ENCODE results near the gene MORN5.

MORN5 gene

GRCh38 chr9:122200960-122201595 is 41.4 kb downstream of the MORN5 start:
- Histone ChIP-seq H3K27me3 (no peaks in the 10 kb centered on the region), H3K4me2 (no peak overlapping the region), H3K27ac (no peak overlapping the region)

GRCh38 chr9:122201641-122202040 is 41.9 kb downstream of the MORN5 start:
- Histone ChIP-seq H3K36me3 (no peaks in the 10 kb centered on the region), H3K27me3 (no peaks in the 10 kb centered on the region), H3K4me1 (no peaks in the 10 kb centered on the region), H3K4me2 (no peak overlapping the region), H4K20me1 (no peaks in the 10 kb centered on the region), H3K27ac (no peak overlapping the region), H3K4me3 (no peak overlapping the region), H3K9ac (no peak overlapping the region), H3K9me3 (replicated peaks in 1 of 11) (no peaks in the 10 kb centered on the region)
- TF ChIP-seq Cebpa-rat (IDR thresholded peaks at IDR 0.05), result no peak

More at GRCh38 chr9:122200960-122201595, 41.4 kb downstream of the MORN5 start:
- Histone ChIP-seq H3K36me3 (no peaks in the 10 kb centered on the region), H3K9ac (no peak overlapping the region), H3K4me1 (no peaks in the 10 kb centered on the region), H4K20me1 (no peaks in the 10 kb centered on the region), H3K9me3 (replicated peaks in 1 of 11) (no peaks in the 10 kb centered on the region), H3K4me3 (no peak overlapping the region)
- TF ChIP-seq Cebpa-rat (IDR thresholded peaks at IDR 0.05), result no peak

GRCh38 chr9:122202111-122202510 is 42.4 kb downstream of the MORN5 start:
- no peak overlapping the region for H3K4me2 ChIP-seq
- H3K4me1 ChIP-seq, result no peaks in the 10 kb centered on the region
- no peaks in the 10 kb centered on the region for H3K36me3 ChIP-seq
- no peaks in the 10 kb centered on the region for H3K27me3 ChIP-seq
- H4K20me1 ChIP-seq, result no peaks in the 10 kb centered on the region; a peak in 1 of 22 replicates
- H3K9ac ChIP-seq, result no peak overlapping the region
- TF ChIP-seq Cebpa-rat (IDR thresholded peaks at IDR 0.05), result no peak
- H3K27ac ChIP-seq, result no peak overlapping the region
- no peak overlapping the region for H3K4me3 ChIP-seq
- H3K9me3 ChIP-seq (replicated peaks in 1 of 11), result no peaks in the 10 kb centered on the region

GRCh38 chr9:122204055-122204454 is 44.3 kb downstream of the MORN5 start:
- no peak overlapping the region for H3K9ac ChIP-seq
- no peaks in the 10 kb centered on the region for H3K4me1 ChIP-seq
- H4K20me1 ChIP-seq, result no peaks in the 10 kb centered on the region; a peak in 1 of 22 replicates
- no peaks in the 10 kb centered on the region for H3K36me3 ChIP-seq
- no peaks in the 10 kb centered on the region for H3K9me3 ChIP-seq (replicated peaks in 1 of 11)
- no peak overlapping the region for H3K27ac ChIP-seq
- H3K4me3 ChIP-seq, result no peak overlapping the region
- H3K27me3 ChIP-seq, result no peaks in the 10 kb centered on the region
- H3K4me2 ChIP-seq, result no peak overlapping the region
- TF ChIP-seq Cebpa-rat (IDR thresholded peaks at IDR 0.05), result no peak

GRCh38 chr9:122204491-122204890 is 44.8 kb downstream of the MORN5 start:
- no peak overlapping the region for H3K4me2 ChIP-seq
- no peaks in the 10 kb centered on the region; a peak in 1 of 22 replicates for H4K20me1 ChIP-seq
- no peak for TF ChIP-seq Cebpa-rat (IDR thresholded peaks at IDR 0.05)
- no peak overlapping the region for H3K4me3 ChIP-seq
- no peak overlapping the region for H3K9ac ChIP-seq
- H3K4me1 ChIP-seq, result no peaks in the 10 kb centered on the region
- no peaks in the 10 kb centered on the region for H3K9me3 ChIP-seq (replicated peaks in 1 of 11)
- H3K27me3 ChIP-seq, result no peaks in the 10 kb centered on the region
- H3K36me3 ChIP-seq, result no peaks in the 10 kb centered on the region
- no peak overlapping the region for H3K27ac ChIP-seq

GRCh38 chr9:122205176-122205575 is 45.5 kb downstream of the MORN5 start:
- Histone ChIP-seq H3K36me3 (no peaks in the 10 kb centered on the region), H3K4me3 (no peak overlapping the region), H3K27ac (no peak overlapping the region), H4K20me1 (no peaks in the 10 kb centered on the region; a peak in 1 of 22 replicates), H3K27me3 (no peaks in the 10 kb centered on the region), H3K9me3 (replicated peaks in 1 of 11) (no peaks in the 10 kb centered on the region), H3K4me1 (no peaks in the 10 kb centered on the region), H3K9ac (no peak overlapping the region), H3K4me2 (no peak overlapping the region)
- no peak for TF ChIP-seq Cebpa-rat (IDR thresholded peaks at IDR 0.05)

GRCh38 chr9:122206118-122207046 is 46.7 kb downstream of the MORN5 start:
- H3K4me3 ChIP-seq, result no peak overlapping the region

GRCh38 chr9:122207096-122207495 is 47.4 kb downstream of the MORN5 start:
- no peak overlapping the region for H3K4me2 ChIP-seq
- H3K4me3 ChIP-seq, result no peak overlapping the region
- TF ChIP-seq Cebpa-rat (IDR thresholded peaks at IDR 0.05), result no peak
- no peak overlapping the region for H3K9ac ChIP-seq
- no peaks in the 10 kb centered on the region for H3K4me1 ChIP-seq
- H4K20me1 ChIP-seq, result peaks cover 0 to 4% (median 0%) of the 10 kb centered on the region in 11 experiments; a peak in 1 of 22 replicates
- H3K9me3 ChIP-seq (replicated peaks in 1 of 11), result no peaks in the 10 kb centered on the region
- H3K36me3 ChIP-seq, result no peaks in the 10 kb centered on the region
- H3K27me3 ChIP-seq, result peaks cover 0 to 8% (median 5%) of the 10 kb centered on the region in 11 experiments; a peak in 15 of 22 replicates
- H3K27ac ChIP-seq, result no peak overlapping the region

More at GRCh38 chr9:122206118-122207046, 46.7 kb downstream of the MORN5 start:
- peaks cover 0 to 1% (median 0%) of the 10 kb centered on the region in 11 experiments; a peak in 1 of 22 replicates for H3K27me3 ChIP-seq
- no peaks in the 10 kb centered on the region for H3K4me1 ChIP-seq
- H3K9me3 ChIP-seq (replicated peaks in 1 of 11), result no peaks in the 10 kb centered on the region
- H4K20me1 ChIP-seq, result no peaks in the 10 kb centered on the region; a peak in 1 of 22 replicates
- no peak for TF ChIP-seq Cebpa-rat (IDR thresholded peaks at IDR 0.05)
- no peak overlapping the region for H3K27ac ChIP-seq
- no peaks in the 10 kb centered on the region for H3K36me3 ChIP-seq
- no peak overlapping the region for H3K9ac ChIP-seq
- H3K4me2 ChIP-seq, result no peak overlapping the region

- Histone ChIP-seq H3K9me3 (replicated peaks in 1 of 11) (no peaks in the 10 kb centered on the region), H3K27me3 (peaks cover 21 to 32% (median 28%) of the 10 kb centered on the region in 11 experiments), H3K36me3 (no peaks in the 10 kb centered on the region), H4K20me1 (peaks cover 0 to 13% (median 0%) of the 10 kb centered on the region in 11 experiments; a peak in 1 of 22 replicates), H3K4me3 (no peak overlapping the region), H3K4me2 (no peak overlapping the region), H3K9ac (no peak overlapping the region), H3K4me1 (peaks cover 5 to 16% (median 10%) of the 10 kb centered on the region in 10 experiments; a peak in 17 of 20 replicates), H3K27ac (no peak overlapping the region)
- no peak for TF ChIP-seq Cebpa-rat (IDR thresholded peaks at IDR 0.05)
Measured at GRCh38 chr9:122209451-122209850, 49.7 kb downstream of the MORN5 start.

All from BLaER1 treated with 17β-estradiol and CSF1 and Interleukin-3, amounts not matched to agents 10 nM and 100 nM (cell line).